Smooth muscle cell of the umbilical artery (primary cell): Measurements from ENCODE around the gene SFSWAP. TPM values are rescaled to one million over a fixed set of nuclear protein-coding genes. Genes with fewer than 3 reads are reported as not detected.

ENCODE experiments used
- total RNA-seq: library from RNA; depleted of rRNA; stranded (reverse); fragments of >200 nt; gene quantifications from 2 replicates; pipeline ENCODE4 v1.2.3, GENCODE V29; 2014

SFSWAP gene
- 15.7 and 21.4 TPM in 2 replicates for total RNA-seq

DNA sequence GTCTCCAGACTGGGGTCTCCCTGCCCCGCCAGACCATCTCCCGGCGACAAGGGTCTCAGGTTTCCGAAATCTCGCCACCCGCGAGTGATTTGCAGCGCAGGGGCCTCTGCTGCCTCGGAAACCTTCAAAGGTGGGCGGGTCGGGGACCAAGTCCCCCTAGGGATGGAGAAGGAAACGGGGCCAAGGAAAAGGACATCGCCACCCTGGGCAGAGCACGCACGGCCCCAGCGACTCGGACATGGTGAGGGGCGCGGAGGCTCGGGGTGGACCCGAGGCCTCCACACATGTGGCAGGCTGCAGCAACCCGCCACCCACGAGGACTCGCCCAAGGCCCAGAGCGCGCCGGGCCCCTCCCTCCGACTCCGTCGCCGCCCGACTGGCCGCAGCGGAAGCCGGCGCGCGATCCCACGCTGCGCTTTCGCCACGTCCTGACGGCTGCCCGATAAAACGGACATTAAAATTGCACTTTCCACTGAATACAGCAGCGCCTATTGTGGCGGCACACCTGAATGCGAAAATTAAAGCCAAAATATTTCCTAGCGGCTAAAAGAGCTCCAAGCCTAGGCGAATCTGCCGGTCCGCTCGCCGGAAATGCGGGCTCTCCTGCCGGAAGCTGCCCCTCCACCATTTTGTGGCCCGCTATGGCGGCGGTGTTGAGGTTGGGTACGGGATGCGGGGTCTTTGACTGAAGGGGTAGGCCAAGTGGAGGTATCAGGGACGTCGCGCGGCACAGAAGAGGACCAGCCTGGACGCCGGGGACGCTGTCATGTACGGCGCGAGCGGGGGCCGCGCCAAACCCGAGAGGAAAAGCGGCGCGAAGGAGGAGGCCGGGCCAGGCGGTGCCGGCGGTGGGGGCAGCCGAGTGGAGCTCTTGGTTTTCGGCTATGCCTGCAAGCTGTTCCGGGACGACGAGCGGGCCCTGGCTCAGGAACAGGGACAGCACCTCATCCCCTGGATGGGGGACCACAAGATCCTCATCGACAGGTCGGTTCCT is at the start of gene SFSWAP:
SFSWAP (plus strand) TSS at position 627 of the 994 bp plus-strand sequence; CDS start at position 767, 140 bp downstream.

GRCh38 chr12:131827961-131828534 is 117.2 kb downstream of the SFSWAP start, which contains the start of gene MMP17:
Gene MMP17, plus strand, starts transcription at chr12:131828393. Its CDS starts 102 bp downstream, at chr12:131828495.

Other genes starting within 250 kb of the SFSWAP start
- 18.4 and 20.7 TPM in 2 replicates for gene MMP17, start 117.3 kb downstream of the SFSWAP start, total RNA-seq
- gene ULK1, start 183.5 kb downstream of the SFSWAP start, total RNA-seq, result 12.2 and 20.3 TPM in 2 replicates
- 9.2 and 20.4 TPM in 2 replicates for gene PUS1, start 218.2 kb downstream of the SFSWAP start, total RNA-seq
- gene EP400, start 238.9 kb downstream of the SFSWAP start, total RNA-seq, result 10.1 and 22.8 TPM in 2 replicates